ENCODE data around the gene ANKRD10.
"Not testable (repeated sequence)": the region's sequence is repeated elsewhere in the genome, so short reads cannot be mapped to it uniquely, and the experiment has no call there.

- not testable (repeated sequence) for TF ChIP-seq GABPA (IDR thresholded peaks at IDR 0.05; ENCODE audit: borderline replicate concordance, insufficient read depth, low read length); BACH1 (IDR thresholded peaks at IDR 0.05; ENCODE audit: low read length); MAX (IDR thresholded peaks at IDR 0.05); EZH2 (IDR thresholded peaks at IDR 0.05; ENCODE audit: low read depth, low read length, severe bottlenecking); MAFK (IDR thresholded peaks at IDR 0.05; ENCODE audit: low read depth, low read length); POLR2AphosphoS5 (IDR thresholded peaks at IDR 0.05; ENCODE audit: low read depth, low read length); FOSL1 (IDR thresholded peaks at IDR 0.05; ENCODE audit: insufficient read depth, low read depth, low read length); SIRT6 (IDR thresholded peaks at IDR 0.05; ENCODE audit: low read length); POLR2A (IDR thresholded peaks at IDR 0.05; ENCODE audit: control extremely low read depth in 1 of 2, low read depth in 2 of 2, low read length in 2 of 2)
- TF ChIP-seq, protein P1, sequence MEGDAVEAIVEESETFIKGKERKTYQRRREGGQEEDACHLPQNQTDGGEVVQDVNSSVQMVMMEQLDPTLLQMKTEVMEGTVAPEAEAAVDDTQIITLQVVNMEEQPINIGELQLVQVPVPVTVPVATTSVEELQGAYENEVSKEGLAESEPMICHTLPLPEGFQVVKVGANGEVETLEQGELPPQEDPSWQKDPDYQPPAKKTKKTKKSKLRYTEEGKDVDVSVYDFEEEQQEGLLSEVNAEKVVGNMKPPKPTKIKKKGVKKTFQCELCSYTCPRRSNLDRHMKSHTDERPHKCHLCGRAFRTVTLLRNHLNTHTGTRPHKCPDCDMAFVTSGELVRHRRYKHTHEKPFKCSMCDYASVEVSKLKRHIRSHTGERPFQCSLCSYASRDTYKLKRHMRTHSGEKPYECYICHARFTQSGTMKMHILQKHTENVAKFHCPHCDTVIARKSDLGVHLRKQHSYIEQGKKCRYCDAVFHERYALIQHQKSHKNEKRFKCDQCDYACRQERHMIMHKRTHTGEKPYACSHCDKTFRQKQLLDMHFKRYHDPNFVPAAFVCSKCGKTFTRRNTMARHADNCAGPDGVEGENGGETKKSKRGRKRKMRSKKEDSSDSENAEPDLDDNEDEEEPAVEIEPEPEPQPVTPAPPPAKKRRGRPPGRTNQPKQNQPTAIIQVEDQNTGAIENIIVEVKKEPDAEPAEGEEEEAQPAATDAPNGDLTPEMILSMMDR (IDR thresholded peaks at IDR 0.05; ENCODE audit: control extremely low read depth in 1 of 3, insufficient read depth in 1 of 3, low read depth in 1 of 3, low read length in 3 of 3), result not testable (repeated sequence)
Observed at GRCh38 chr13:110952135-110952534, 37.3 kb upstream of the ANKRD10 start.

Data from H1 (cell line).